Eye (tissue), 1 donor: ENCODE results near the gene RRAS.

Source experiments
- DNase-seq: peaks from one replicate; pipeline ENCODE4 v3.0.0-alpha.2; 2015

RRAS gene

GRCh38 chr19:49593233-49594113 lies 46.5 kb downstream of the RRAS start:
- DNase-seq = peak; percentile 96

- DNase-seq = peak; percentile 35
Observed at GRCh38 chr19:49592486-49593232, 47.3 kb downstream of the RRAS start.

DNA sequence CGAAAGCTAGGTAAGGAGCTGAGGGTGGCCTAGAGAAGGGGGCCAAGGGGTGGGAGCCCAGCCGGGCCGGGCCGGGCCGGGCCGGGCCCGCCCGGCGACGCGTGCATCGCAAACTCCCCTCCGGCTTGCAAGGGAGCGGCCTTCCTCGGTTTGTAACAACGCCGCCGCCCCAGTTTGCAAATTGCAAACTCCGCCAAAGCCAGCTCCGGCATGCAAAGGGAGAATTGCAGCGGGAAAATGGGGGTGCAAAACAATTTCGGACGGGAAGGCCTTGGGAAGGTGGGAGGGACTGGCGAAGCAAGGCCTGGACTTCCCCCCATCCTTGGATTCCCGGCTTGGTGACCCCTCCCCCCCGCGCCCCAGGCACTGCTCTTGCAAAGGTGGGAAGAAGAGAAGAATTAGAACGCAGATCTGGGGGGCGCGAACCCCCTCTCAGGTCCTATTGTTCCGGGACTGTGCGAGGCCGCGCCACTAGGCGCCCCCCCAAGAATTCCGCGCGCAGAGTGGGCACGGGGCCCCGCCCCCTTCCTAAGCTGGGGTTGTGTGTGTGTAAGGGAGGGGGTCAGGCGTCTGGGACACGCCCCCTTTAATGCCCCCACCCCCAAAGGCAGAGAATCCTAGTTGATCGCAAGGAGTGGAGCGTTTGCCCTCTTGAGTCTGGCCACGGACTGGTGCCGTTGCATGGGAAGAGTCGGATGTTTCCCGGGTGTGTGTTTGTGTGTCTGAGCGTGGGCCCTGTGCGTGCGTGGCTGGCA lies 48.0 kb downstream of the RRAS start:
- DNase-seq = peak; percentile 75

- peak; percentile 91 for DNase-seq
Observed at GRCh38 chr19:49590971-49591730, 48.8 kb downstream of the RRAS start, which contains the start of gene PRR12. PRR12 (plus strand) TSS chr19:49591182; CDS start chr19:49591655, 473 bp downstream.

DNA sequence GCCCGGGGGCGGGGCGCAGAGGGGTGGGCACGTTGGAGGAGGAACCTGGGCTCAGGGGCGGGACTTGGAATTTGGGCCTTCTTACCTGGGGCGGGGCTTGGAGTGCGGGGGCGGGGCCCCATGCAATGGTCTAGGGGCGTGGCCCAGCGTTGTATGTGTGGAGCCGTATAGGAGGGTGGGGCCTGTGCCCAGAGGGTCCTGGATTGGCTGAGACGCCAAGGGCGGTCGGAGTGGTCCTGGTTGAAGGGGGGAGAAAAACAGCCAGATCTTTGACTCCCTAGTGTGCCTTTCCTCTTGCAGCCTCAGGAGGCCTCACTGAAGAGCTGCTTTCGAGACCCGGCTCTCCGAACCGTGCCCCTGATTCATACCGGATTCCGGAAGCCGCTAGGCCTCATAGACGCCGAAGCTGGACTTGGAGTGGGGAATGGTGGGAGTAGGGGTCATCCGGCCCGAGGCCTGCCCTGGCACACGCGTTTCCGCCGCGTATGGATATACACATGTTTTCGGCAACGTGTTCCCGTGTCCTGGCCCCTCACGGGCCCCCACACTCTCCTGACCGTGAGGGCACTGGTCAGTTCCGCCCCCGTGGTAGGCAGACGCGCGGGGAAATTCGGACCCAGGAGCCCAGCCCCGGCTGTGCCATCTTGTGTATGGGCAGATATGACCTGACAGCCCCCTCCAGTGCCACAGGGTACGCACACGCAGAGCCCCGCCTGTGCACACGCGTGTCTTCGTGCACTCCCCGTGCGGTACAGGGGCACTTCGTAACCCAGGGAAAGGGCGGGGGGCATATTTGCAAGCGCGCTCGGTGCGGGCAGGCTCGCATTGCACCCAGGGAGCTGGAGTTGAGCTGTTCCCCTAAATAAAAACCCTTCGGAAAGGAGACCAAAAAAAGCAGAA lies 49.6 kb downstream of the RRAS start:
- peak; percentile 97 for DNase-seq

DNA sequence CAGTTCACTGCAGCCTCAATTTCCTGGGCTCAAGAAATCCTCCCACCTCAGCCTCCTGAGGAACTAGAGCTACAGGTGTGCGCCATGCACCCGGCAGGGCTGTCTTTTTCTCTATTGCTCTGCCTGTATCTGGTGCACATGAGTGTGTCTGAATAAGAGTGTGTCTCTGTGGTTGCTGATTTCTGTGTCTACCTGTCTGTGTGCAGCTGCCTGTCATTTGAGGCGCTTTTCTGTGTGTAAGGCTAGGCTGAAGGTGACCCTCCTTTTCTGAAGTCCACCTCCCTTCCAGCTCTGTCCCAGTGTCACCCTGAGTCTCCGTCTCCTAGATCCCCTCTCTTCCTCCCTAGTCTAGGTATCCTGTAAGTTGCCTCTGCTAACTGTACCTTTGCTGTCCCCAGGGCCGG lies 50.4 kb downstream of the RRAS start:
- DNase-seq = no peak

GRCh38 chr19:49588365-49589122 lies 51.4 kb downstream of the RRAS start:
- DNase-seq = no peak

DNA sequence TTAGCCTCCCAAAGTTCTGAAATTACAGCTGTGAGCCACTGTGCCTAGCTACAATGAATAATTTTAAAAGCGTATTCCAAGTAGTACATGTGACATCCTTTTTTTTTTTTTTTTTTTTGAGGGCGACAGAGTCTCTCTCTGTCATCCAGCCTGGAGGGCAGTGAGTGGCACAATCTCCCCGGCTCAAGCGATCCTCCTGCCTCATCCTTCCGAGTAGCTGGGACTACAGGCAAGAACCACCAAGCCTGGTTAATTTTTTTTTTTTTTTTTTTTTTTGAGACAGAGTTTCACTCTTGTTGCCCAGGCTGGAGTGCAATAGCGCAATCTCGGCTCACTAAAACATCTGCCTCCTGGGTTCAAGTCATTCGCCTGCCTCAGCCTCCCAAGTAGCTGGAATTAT lies 52.7 kb downstream of the RRAS start:
- no peak for DNase-seq
